ENCODE results near the gene PRR18. TPM values are rescaled to one million over a fixed set of nuclear protein-coding genes. Genes with fewer than 3 reads are reported as not detected.

The PRR18 gene
- total and polyA plus RNA-seq, 2 of the 13 experiments (the other 11 are each of a cell fraction or from before 2014, with no cell fraction given): 0.04 TPM

DNA sequence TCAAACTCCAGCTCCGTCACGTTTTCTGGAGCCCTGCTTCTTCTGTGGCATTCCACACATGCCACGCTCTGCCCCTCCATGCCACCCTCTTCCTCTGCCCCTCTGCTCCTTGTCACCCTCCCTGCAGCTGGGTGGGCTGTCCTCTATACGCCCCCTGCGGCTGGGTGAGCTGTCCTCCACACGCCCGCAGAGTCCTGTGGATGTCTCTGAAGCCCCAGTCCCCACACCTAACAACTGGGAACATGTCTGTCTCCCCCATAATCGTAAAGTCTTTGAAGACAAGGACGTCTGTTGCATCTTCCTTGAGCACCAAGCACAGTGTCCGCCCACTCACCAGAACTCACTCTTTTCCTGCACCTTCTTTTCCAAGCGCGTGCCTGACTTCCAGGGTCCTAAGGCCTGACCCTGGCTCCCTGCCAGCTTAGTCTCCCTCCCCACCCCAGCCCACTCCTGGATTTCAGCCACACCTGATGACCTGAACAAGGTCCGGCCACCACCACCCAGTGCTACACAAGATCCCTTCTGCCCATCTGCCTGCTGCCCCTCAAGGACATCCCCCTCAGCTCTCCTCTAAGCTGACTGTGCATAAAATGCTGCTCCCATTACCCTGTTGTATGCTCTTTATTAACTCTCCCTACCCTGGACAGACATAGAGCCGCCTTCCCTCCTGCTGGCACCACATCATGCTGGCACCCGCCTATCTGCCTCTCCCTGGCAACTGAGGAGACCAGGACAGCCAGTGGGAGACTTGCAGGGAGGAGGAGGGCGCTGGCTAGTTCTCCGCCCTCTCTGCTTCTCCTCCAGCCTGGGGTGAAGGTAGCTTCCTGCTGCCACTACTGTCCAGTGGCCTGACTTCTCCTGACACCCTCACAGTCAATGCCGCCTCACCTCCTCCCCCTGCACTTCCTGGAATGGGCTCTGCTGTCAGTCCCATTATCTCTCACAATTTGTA is 10.7 kb upstream of the PRR18 start:
- ATAC-seq (peak; percentile 68), FAIRE-seq (no peak), DNase-seq (ENCODE audit: low spot score) (peak; percentile 12)
- POLR2A ChIA-PET: interaction anchor here (1.2 to 2.1 kb wide), 2 partner anchors 39 to 63 kb away, joined by 3 to 4 read pairs; no protein-coding TSS in a partner anchor
- no peaks in the 10 kb centered on the region for H3K27me3 ChIP-seq (ENCODE audit: control insufficient read depth in 1 of 2, insufficient read depth in 2 of 2, low read length in 2 of 2)
- H3K4me2 ChIP-seq (ENCODE audit: low read depth, low read length): no peak overlapping the region
- H3K9ac ChIP-seq (ENCODE audit: insufficient read depth, low read depth, low read length): no peak overlapping the region
- no peak overlapping the region for H2AFZ ChIP-seq (ENCODE audit: low read length)
- no TSS peak for BruUV-seq (replicated peaks)
- no peaks in the 10 kb centered on the region for H3K79me2 ChIP-seq (ENCODE audit: insufficient read depth, low read length)
- in situ Hi-C loops (cut with HindIII; ENCODE audit: extremely low pct_ligation_motif_present, low pct_unique_long_range_greater_than_20kb): no loop called here
- CTCF ChIA-PET (ENCODE audit: low intra/inter-chr PET ratio, low total read pairs): no interaction called here
- peaks cover 5 to 34% of the 10 kb centered on the region in 2 experiments; a peak in 4 of 5 replicates for H3K36me3 ChIP-seq (replicated peaks in 1 of 2; ENCODE audit: control insufficient read depth in 1 of 2, insufficient read depth in 2 of 2, low read length in 2 of 2)
- WGBS (ENCODE audit: low lambda C conversion rate): 88% methylated on average over 18 of the region's 18 CpGs
- 0 out of 2 replicates have a peak, but pooled peaks cover 9% of the 10 kb centered on the region for H3K4me1 ChIP-seq (ENCODE audit: insufficient read depth, low read length)
- intact Hi-C loops (cut with micrococcal nuclease; ENCODE audit: unreplicated experiment): no loop called here
- no peak overlapping the region for H3K4me3 ChIP-seq (replicated peaks in 1 of 3; ENCODE audit: insufficient read depth in 1 of 3, low read depth in 2 of 3, low read length in 3 of 3)
- no peaks in the 10 kb centered on the region for H3K9me3 ChIP-seq (ENCODE audit: low read length)
- no peaks in the 10 kb centered on the region for H4K20me1 ChIP-seq (ENCODE audit: insufficient read depth, low read length)
- H3K27ac ChIP-seq (ENCODE audit: extremely low read length, insufficient read depth, low read length): peak overlapping the region; percentile 7
- TF ChIP-seq HIVEP1 (CRISPR knock-in tag; IDR thresholded peaks at IDR 0.05): peak; percentile 29; the same call in 1 of the 2 replicates
- no peak; the same call in 1 of the 2 replicates for TF ChIP-seq POLR2G (IDR thresholded peaks at IDR 0.05; ENCODE audit: low read depth, low read length)
- TF ChIP-seq ZNF776 (CRISPR knock-in tag; IDR thresholded peaks at IDR 0.05): 0 out of 2 replicates have a peak, but pooled peaks have one; percentile 21
- peak; percentile 12; the same call in 1 of the 2 replicates for TF ChIP-seq ZNF331 (CRISPR knock-in tag; IDR thresholded peaks at IDR 0.05)
- TF ChIP-seq, protein P1, sequence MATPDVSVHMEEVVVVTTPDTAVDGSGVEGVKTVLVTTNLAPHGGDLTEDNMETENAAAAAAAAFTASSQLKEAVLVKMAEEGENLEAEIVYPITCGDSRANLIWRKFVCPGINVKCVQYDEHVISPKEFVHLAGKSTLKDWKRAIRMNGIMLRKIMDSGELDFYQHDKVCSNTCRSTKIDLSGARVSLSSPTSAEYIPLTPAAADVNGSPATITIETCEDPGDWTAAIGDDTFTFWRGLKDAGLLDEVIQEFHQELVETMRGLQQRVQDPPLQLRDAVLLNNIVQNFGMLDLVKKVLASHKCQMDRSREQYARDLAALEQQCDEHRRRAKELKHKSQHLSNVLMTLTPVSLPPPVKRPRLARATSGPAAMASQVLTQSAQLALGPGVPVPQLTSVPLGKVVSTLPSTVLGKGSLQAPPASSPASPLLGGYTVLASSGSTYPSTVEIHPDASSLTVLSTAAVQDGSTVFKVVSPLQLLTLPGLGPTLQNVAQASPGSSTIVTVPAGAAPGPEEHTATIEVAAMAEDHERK (CRISPR knock-in tag; IDR thresholded peaks at IDR 0.05; ENCODE audit: low read depth): no peak
- no peak for TF ChIP-seq KDM3A (CRISPR knock-in tag; IDR thresholded peaks at IDR 0.05; ENCODE audit: low read depth)
- 0 out of 2 replicates have a peak, but pooled peaks have one; percentile 34 for TF ChIP-seq ZNF891 (CRISPR knock-in tag; IDR thresholded peaks at IDR 0.05)
- no peak for TF ChIP-seq HNF4A (CRISPR knock-in tag; IDR thresholded peaks at IDR 0.05)
- no peak for TF ChIP-seq PITX1 (CRISPR knock-in tag; IDR thresholded peaks at IDR 0.05)
- peak in 1 of 2 experiments; percentile 38; a peak in 1 of 4 replicates for TF ChIP-seq POLR2A (IDR thresholded peaks at IDR 0.05; ENCODE audit: insufficient read depth in 1 of 2, low read depth in 2 of 2, low read length in 2 of 2)
- TF ChIP-seq, protein P2, sequence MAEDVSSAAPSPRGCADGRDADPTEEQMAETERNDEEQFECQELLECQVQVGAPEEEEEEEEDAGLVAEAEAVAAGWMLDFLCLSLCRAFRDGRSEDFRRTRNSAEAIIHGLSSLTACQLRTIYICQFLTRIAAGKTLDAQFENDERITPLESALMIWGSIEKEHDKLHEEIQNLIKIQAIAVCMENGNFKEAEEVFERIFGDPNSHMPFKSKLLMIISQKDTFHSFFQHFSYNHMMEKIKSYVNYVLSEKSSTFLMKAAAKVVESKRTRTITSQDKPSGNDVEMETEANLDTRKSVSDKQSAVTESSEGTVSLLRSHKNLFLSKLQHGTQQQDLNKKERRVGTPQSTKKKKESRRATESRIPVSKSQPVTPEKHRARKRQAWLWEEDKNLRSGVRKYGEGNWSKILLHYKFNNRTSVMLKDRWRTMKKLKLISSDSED (CRISPR knock-in tag; IDR thresholded peaks at IDR 0.05): no peak
- TF ChIP-seq, protein P3, sequence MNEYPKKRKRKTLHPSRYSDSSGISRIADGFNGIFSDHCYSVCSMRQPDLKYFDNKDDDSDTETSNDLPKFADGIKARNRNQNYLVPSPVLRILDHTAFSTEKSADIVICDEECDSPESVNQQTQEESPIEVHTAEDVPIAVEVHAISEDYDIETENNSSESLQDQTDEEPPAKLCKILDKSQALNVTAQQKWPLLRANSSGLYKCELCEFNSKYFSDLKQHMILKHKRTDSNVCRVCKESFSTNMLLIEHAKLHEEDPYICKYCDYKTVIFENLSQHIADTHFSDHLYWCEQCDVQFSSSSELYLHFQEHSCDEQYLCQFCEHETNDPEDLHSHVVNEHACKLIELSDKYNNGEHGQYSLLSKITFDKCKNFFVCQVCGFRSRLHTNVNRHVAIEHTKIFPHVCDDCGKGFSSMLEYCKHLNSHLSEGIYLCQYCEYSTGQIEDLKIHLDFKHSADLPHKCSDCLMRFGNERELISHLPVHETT (CRISPR knock-in tag; conservative IDR thresholded peaks at IDR 0.05): no peak
- TF ChIP-seq ZFP36L2 (CRISPR knock-in tag; IDR thresholded peaks at IDR 0.05): no peak
- no peak for TF ChIP-seq ZKSCAN5 (CRISPR knock-in tag; IDR thresholded peaks at IDR 0.05)
- 0 out of 2 replicates have a peak, but pooled peaks have one; percentile 36 for TF ChIP-seq PAF1 (CRISPR knock-in tag; IDR thresholded peaks at IDR 0.05)
- peak; percentile 69 for TF ChIP-seq MAFF (IDR thresholded peaks at IDR 0.05; ENCODE audit: low read depth, low read length)
- TF ChIP-seq PLRG1 (conservative IDR thresholded peaks at IDR 0.05): no peak
- TF ChIP-seq ZNF720 (CRISPR knock-in tag; IDR thresholded peaks at IDR 0.05): no peak
- no peak for TF ChIP-seq TEAD2 (CRISPR knock-in tag; IDR thresholded peaks at IDR 0.05)
- no peak for TF ChIP-seq ZNF788 (CRISPR knock-in tag; IDR thresholded peaks at IDR 0.05; ENCODE audit: borderline replicate concordance)
- no peak for TF ChIP-seq ZSCAN22 (CRISPR knock-in tag; IDR thresholded peaks at IDR 0.05)
- peak; percentile 74 to 86 for TF ChIP-seq MAFK (conservative IDR thresholded peaks at IDR 0.05 in 1 of 2, IDR thresholded peaks at IDR 0.05 in 1 of 2; ENCODE audit: low read length in 2 of 2)

Measured in HepG2 (cell line).